NCI-H1930 (cell line): ENCODE measurements around the gene KCNJ12.
"Not testable (repeated sequence)": the region's sequence is repeated elsewhere in the genome, so short reads cannot be mapped to it uniquely, and the experiment has no call there.

Experiments
- DNase-seq, 2 experiments: peaks; one replicate each; lab custom pipeline; 2025; lab: John Stamatoyannopoulos, UW

Gene KCNJ12

DNA sequence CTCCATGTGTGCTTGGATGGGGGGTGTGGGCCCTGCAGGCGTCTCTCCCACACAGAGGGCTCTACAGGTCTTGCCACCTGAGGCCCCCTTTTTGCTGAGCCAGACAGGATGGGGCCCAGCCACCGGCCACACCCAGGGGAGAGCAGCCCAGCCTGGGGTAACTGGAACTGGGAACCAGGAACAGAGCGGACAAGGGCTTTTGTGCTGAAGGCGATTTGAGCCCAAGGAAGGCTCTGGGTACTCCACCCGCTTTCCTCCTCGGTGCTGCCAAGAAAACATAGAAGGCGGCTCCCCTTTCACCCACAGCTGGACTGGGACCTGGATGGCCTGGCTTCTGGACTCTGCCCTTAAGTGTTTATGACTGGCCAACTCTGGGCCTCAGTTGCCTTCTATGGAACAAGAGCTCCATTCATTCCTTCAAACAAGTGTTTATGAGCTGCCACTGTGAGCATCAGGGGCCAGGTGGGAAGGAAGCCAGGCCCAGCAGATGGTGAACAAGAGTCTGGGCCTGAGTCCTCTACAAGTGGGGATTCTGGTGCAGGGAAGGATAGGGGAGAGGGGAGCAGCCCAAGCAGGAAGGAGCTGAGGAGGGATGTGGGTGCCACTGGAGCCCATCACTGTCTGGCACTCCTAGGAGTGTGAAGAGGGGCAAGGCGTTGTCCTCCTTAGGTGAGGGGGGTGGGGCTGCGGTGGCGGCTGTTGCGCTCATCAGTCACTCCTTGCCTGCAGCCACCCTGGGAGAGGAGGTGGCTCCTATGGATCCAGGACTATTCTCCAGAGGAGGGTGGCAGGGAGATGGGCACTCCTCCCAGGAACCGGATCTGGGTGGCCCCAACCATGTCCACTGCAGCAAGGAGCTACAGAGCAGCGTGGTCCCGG lies 46.4 kb downstream of the KCNJ12 start:
- not testable (repeated sequence) for DNase-seq

DNA sequence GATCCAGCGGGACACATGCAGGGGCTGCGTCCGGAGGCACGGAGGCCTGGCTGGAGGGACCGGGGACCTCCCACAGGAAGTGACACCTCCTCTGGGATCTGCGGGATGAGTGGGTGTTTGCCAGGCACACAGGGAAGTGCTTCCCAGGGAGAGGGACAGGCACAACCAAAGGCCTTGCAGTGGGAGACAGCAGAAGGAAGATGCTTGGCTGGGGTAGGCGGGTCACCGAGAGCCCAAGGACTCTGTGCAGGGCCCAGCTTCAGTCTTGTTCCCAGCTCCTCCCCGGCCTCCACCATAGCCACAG lies 47.0 kb downstream of the KCNJ12 start:
- not testable (repeated sequence) for DNase-seq

DNA sequence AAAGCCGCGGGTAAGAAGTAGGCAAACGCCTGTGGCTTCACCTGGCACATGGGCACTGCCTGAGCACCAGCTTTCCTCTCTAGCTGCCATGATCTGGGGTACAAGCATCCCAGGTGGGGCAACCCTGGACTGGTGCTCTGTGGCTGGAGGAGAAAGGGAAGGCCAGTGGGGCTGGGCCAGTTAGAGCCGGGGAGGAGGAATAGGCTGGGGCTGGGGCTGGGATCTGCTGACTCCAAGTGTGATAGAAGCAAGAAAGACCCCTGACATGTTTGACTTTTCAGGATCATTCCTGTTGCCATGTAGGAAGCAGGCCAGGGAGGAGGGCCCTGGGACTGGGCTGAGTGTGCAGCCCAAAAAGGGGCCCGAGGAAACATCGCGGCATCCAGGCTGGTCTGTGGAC lies 48.5 kb downstream of the KCNJ12 start:
- DNase-seq, result not testable (repeated sequence)

DNA sequence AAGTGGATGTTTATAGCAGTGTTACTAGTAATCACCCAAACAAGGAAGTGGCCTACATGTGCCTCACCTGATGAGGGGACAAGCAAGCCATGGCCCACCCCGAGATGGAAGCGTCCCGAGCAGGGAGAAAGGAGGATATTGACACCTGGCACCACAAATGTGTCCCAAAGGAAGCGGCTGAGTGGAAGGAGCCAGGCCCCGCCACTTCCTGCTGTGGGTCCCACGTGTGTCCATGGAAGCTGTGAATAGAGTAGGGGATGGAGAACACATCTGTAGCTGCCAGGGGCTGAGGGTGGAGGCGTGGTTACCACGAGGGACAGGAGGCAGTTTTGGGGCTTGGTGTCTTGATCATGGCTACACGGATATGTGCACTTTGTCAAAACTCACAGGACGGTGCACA lies 49.2 kb downstream of the KCNJ12 start:
- no peak for DNase-seq

DNA sequence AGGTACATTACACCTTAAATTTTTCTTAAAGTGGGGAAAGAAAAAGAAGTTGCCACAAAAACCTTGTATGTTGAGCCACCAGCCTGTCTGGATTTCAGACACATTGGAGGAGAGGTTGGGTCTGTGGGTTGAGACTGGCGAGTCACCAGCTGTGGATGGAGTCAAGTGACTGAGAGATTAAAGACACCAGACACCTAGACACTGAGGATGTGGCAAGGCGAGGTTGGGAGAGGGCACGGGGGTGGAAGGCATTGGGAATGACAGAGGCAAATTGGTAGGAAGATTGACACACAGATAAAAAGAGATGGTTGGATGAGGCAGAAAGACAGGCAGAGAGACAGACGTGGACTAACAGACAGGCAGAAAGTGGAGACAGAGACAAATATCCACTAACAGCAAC lies 49.6 kb downstream of the KCNJ12 start:
- DNase-seq, result no peak

DNA sequence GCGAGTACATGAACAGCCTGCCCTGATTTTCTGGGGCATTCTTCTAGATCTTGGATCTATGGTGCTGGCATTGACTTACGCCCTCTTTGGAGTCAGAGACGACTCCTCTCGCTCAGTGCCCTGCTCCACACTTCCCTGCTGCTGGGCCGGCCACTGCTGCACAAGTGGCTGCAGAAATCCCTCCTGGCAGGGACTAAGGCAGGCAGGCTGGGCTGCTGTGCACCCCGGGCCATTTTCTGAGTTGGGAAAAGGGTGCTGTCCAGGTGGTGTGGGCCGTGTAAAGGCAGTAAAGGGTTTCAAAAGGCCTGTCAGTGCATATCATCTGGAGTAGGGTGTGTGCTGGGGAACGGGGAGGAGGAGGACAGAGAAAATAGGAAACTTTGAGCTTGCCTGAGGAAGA lies 50.1 kb downstream of the KCNJ12 start:
- not testable (repeated sequence) for DNase-seq

DNA sequence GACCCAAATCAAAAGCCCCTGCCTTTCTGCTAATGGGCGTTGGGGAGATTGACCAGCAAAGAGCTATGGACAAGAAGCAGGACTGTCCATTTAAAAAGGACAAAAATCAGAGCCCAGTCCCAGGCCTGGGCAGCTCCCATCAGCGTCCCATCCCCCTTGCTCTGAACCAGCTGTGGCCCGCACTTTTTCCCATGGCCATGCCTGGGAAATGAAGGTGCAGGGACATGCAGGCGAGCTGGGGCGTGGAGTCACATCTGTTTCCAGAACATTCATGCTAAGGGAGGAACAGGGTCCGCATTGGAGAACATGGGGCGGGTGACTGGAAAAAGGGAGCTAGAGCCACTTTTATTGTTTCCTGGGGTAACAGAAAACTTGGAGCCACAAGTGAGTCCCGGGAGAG lies 50.7 kb downstream of the KCNJ12 start:
- not testable (repeated sequence) for DNase-seq

DNA sequence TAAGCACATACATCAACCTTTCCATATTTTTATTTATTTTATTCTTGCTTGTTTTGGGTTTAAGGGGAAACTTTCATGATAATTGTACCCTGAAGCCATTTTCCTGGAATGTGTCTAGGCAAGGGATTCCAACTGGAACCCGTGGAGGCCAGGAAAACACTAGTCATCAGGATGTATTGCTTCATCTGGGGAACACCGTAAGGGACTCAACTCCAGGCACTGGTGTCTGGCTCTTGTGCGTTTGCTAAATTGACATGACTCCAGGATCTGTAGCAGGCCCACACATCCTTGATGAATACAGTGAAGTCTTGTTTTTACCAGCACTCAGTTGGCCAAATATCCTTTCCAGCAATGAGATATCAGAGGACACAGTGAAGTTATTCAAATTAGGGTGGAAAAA lies 51.6 kb downstream of the KCNJ12 start:
- DNase-seq, result not testable (repeated sequence)

DNA sequence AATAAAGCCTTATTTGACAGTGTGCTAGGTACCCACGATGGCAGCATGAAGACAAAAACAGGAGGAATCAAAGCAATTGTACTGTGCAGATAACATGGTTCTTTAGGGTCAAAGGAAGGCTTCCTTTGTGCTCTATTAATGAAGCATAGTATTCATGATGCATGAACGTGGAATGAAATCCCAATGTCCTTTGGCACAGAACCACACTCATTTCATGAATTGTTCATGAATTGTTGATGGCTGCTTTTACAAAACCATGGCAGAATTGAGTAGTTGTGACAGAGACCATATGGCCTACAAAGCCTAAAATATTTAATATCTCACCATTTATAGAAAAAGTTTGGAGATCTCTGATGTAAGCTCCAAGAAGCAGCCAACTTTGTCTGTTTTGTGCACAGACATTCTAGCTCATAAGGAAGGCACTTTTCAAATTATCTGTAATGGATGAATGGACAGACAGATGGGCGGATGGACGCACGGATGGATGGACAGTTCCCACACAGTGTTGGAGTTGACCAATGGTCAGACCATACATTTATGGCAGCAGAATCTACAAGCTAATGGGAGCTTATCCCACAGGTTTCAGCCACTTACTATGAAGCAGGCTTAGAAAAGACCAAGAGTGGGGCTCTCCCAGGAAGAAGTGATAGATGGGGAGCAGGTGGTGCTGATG lies 52.7 kb downstream of the KCNJ12 start:
- DNase-seq, result not testable (repeated sequence)

DNA sequence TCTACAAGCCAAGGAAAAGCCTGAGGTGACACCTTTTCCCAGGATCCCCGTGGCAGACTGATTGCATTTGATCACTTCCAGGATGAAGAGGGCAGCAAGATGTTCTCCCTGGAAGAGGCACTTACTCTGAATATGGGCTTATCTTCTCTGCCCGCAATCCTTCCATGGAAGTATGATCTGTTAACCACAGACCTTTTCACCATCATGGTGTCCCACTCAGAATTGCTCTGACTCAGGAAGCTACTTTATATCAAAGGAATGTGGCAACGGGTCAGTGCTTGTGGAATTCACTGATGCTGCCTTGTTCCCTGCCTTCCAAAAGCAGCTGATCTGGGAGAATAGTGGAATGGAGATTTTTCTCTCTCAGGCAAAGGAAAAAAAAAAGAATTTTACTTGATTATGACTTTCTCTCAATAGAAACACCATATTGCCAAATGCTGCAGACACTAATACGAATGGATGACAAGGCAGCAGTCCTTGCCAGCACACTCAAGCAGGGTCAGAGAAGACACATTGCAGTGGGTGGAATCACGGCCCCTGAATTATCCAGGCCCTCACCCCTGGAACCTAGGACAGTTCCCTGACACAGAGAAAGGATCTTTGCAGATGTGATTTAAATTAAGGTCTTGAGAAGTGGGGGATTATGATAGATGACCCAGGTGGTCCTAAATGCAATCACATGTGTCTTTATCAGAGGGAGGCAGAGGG lies 53.9 kb downstream of the KCNJ12 start:
- not testable (repeated sequence) for DNase-seq

DNA sequence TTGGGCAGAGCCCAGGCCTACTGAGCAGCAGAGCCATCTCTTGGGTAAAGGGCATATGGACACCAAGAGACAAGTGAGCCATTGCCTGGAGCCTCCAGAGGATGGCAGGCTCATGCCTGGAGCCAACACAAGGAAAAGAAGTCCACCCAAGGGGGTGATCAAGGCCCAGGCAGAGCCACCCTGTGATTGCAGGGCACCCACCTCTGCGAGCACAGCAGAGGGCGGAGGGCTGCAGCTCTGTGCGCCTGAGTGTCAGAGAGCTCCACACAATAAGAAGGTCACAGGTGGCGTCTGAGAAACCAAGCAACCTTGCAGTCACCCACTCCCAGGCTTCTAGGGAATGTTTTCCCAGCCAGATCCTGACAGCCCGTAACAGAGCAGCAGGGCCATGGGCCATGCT lies 57.8 kb downstream of the KCNJ12 start:
- DNase-seq, result not testable (repeated sequence)

DNA sequence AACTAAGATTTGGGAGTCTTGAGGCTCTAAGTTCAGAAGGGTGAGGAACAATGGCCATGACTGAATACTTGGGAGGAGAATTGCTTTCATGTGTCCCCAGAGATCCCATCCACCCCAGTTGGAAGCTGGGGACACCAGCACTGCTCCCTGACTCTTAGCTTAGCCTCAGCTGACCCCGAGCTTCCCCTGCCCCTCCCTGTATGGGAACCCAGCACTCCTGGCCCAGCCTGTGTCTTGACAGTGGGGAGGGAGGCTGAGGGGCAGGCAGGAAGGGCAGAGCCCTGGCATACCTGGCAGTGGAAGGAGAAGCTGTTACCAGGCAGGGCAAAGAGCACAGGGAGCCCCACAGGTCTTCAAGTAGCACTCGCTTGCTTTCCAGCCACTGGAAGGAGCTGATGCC lies 58.8 kb downstream of the KCNJ12 start:
- DNase-seq, result not testable (repeated sequence)

DNA sequence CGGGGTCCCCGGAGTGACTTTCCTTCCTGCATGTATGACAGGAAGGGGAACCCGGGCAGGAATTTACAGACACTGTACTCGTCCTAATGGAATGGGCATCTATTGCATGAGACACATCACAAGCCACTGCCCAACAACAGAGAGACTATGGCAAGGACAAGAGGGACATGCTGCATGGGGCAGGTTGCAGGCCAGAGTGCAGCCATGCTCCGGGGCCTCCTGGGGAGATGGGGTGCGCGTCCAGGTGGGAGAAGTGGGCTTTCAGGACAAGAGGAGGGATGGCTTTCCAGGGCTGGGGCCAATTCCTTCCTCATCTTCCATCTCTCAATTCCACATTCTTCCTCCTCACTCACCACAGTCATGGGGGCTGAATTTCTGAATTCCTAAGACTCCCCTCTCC lies 60.3 kb downstream of the KCNJ12 start:
- not testable (repeated sequence) for DNase-seq

DNA sequence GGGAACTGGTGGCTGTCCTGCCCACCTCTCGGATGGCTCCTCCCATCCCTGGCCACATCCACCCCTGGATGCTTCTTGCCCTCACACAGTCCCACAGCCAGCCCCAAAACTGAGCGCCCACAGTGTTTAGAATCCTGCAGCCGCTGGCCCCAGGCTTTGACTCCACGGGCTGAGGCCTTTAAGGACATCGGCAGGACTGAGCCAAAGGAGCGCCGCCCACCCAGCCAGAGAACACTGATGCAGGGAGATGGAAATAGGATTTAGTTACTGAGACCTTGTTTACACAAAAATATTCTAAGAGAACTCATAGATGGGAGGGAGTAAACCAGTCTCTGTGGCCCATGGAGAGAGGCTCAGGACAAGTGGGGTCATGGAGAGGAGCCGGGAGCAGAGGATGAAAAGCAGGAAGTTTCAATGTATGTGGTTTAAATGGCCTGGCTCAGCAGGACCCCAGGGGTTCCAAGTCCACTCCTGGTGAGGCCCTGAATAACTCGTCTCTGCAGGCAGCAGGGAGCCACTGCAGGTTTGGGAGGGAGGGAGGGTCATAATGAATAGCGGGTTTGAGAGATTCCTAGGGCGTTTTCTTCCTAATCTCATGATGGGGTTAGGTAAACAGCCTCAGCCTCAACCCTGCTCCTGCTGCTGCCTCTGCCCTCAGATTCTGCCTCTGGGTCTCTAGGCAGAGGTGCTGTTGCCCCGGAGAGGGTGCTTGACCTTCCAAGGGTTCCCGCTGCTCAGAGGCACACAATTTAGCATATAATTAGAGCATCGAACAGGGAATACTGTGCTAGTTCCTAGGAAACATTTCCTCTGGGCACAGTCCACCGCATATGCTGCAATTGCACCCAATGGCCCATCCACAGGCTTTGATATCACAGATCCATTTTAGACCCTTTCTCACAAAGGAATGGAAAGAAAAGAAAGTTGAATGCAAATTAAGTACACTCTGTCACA lies 61.0 kb downstream of the KCNJ12 start:
- not testable (repeated sequence) for DNase-seq

DNA sequence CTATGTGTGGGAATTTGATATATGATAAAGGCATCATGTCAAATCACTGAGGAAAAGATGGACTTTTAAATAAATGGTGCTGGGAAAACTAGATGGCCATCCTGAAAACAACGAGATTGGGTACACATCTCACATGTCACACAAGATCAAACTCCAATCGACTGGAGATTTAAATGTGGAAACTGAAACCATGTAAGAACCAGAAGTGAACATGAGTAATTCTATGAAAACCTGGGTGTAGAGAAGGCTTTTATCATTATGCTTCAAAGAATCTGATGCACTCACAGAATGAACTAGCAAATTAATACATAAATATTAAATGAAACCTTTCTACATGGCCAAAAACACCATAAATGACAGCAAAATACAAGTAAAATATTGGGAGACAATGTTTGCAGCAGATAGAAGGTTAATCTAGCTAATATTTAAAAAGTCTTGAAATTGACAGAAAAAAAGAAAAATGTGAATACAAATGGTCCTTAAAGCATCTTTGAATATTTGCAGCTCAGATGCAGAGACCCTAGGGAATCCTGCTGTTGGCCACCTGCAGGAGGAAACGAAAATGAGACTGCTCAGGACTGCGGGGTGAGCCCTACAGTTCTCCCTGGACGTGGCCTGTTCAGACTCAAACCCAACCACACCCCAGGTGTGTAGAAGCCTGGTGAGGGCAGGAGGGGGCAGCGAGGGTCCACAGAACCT lies 62.3 kb downstream of the KCNJ12 start:
- DNase-seq, result not testable (repeated sequence)

DNA sequence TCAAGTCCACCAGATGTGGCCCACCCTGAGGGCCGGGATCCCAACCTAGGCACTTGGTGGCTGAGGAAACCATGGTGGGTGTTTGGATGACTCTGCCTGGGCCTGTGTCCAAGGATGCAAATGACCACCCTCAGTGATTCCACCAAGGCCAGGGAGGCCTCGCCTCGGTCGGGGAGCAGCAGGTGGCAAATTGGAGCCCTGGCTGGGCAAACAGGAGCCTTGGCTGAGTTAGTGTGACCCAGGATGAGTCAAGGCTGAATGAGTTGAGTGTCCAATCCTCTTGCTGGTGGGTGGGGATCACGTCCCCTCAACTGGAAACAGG lies 62.8 kb downstream of the KCNJ12 start:
- DNase-seq, result not testable (repeated sequence)

DNA sequence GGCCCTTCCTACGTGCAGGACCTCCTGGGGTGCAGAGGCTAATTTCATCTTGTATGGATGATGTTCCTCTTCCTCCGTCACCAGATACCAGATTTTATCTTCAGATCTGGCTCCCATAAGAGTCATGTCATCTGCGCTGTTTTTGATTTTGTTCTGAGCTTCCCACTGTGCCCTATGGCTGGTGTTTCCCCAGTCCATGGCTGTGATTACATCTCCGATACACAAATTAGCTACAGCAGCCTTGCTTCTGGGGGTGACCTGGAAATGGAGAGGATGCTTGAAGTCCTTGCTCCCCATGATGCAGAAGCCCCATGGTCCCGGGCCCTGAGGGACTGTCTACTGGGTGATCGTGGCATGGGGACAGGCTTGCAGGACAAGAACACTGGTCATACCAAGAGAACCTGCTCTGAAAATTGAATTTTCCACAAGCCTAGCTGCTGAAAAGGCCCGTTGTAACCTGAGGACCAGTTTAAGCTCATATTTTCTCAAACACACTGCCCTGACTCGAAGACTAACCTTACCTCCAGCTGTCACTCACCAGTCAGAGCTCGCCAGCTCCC lies 69.0 kb downstream of the KCNJ12 start:
- no peak for DNase-seq

DNA sequence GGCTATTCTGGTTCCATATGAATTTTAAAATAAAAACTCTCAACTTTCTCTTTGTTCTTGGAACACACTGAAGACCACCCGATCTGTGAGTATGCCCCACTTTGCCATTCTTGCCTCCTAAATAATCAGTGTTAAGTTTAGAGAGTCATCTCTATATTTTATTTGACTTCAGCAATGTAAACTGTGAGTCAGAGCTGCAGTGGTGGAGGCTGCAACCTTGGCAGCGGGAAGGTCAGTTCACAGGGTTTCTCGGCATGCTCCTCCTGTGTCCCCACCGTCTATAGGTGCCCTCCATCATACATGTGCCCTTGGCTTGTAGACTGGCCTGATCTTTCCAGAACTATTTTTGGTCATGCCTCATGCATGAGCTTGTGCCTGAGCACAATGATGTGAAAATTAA lies 71.4 kb downstream of the KCNJ12 start:
- DNase-seq, result not testable (repeated sequence)

DNA sequence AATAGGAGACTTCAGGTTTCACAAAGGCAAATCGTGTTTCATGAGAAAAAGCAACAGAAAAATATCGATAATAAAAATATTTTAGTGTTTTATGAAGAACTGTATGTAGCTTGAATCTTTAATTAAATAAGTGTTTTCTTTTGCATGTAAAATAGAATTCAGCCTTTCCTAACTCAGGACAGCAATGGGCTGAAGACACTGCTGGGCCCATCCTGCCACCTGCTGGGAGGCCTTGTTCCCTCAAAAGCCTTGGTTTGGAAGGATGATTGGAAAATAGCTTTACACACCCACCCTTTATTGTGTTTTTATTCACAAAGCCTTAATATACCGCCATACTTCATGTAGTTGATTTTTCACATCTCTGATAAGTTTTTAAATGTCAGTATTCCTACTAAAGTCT lies 73.7 kb downstream of the KCNJ12 start:
- not testable (repeated sequence) for DNase-seq

DNA sequence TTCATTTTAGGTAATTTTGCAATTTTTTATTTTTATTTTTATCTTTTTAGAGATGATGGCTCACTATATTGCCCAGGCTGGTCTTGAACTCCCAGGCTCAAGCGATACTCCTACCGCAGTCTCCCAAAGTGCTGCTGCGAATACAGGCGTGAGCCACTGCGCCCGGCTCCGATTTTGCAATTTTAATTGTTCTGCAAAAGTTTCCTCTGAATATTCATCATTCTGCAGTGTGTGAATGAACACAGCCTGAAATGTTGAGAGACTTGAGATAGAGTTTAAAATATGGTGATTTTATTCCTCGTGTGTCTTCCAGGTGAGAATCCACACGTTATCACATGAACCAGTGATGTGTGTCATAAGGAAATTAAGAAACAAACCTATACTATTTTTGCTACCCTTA lies 75.8 kb downstream of the KCNJ12 start:
- DNase-seq, result no peak
